WTC11 (cell line): Measurements from ENCODE around the gene DCLK2. TPM values are rescaled to one million over a fixed set of nuclear protein-coding genes. Genes with fewer than 3 reads are reported as not detected.

Experiments
- ATAC-seq: fragments of 200-7000 bp; cut with Tn5 transposase; 2 replicates; pipeline ENCODE4 v1.10.0; 2021; ENCODE audit warnings: mild to moderate bottlenecking, moderate library complexity
- CTCF ChIA-PET: fragments of 300-600 bp; sonication (Branson Sonifier 250); formaldehyde crosslinking; loops from one replicate; lab custom pipeline; 2021; ENCODE audit warnings: antibody characterized with exemption; lab: Charles Lee
- POLR2A ChIA-PET: fragments of 350-600 bp; sonication (Branson Sonifier 250); formaldehyde crosslinking; loops from one replicate; lab custom pipeline; 2021; ENCODE audit warnings: antibody characterized with exemption; lab: Charles Lee
- DNase-seq: peaks from one replicate; pipeline ENCODE4 v3.0.0; 2021; ENCODE audit warnings: low spot score
- H3K27ac Mint-ChIP-seq: 2 replicates; pipeline ENCODE4 v1.8.0; 2021; ENCODE audit warnings: mixed read lengths
- H3K27me3 Mint-ChIP-seq: 2 replicates; pipeline ENCODE4 v1.8.0; 2021; ENCODE audit warnings: low read depth, mild to moderate bottlenecking, moderate library complexity, mixed read lengths
- H3K36me3 Mint-ChIP-seq: 2 replicates; pipeline ENCODE4 v1.8.0; 2021; ENCODE audit warnings: mixed read lengths
- H3K4me1 Mint-ChIP-seq: 2 replicates; pipeline ENCODE4 v1.8.0; 2022; ENCODE audit warnings: mixed read lengths
- H3K4me3 Mint-ChIP-seq: 2 replicates; pipeline ENCODE4 v1.8.0; 2021; ENCODE audit warnings: mild to moderate bottlenecking, moderate library complexity, mixed read lengths
- H3K9me3 Mint-ChIP-seq: 2 replicates; pipeline ENCODE4 v1.8.0; 2021; ENCODE audit warnings: mixed read lengths
- E2F1 ChIP-seq: sonication (generic); formaldehyde crosslinking; IDR thresholded peaks from 2 replicates; pipeline ENCODE4 v1.8.0; 2022; ENCODE audit warnings: mild to moderate bottlenecking, missing genetic modification reagents
- FOXP1 ChIP-seq: sonication (generic); formaldehyde crosslinking; IDR thresholded peaks from 2 replicates; pipeline ENCODE4 v1.8.0; 2022; ENCODE audit warnings: missing genetic modification reagents, mild to moderate bottlenecking, moderate library complexity, borderline replicate concordance
- GTF2I ChIP-seq: fragments of 250-450 bp; sonication (Bioruptor Pico); conservative IDR thresholded peaks from 2 replicates; pipeline ENCODE4 v1.4.0; 2021; ENCODE audit warnings: mild to moderate bottlenecking
- IRF2 ChIP-seq: sonication (generic); formaldehyde crosslinking; IDR thresholded peaks from 2 replicates; pipeline ENCODE4 v1.8.0; 2022; ENCODE audit warnings: low read depth, missing genetic modification reagents, borderline replicate concordance
- KAT7 ChIP-seq: sonication (generic); formaldehyde crosslinking; IDR thresholded peaks from 2 replicates; pipeline ENCODE4 v1.8.1; 2023; ENCODE audit warnings: missing genetic modification reagents, mild to moderate bottlenecking, borderline replicate concordance
- MAX ChIP-seq: sonication (generic); formaldehyde crosslinking; IDR thresholded peaks from 2 replicates; pipeline ENCODE4 v1.8.0; 2022; ENCODE audit warnings: mild to moderate bottlenecking, missing genetic modification reagents
- MLX ChIP-seq: sonication (generic); formaldehyde crosslinking; IDR thresholded peaks from 2 replicates; pipeline ENCODE4 v1.8.1; 2023; ENCODE audit warnings: mild to moderate bottlenecking, missing genetic modification reagents, moderate library complexity
- NFATC4 ChIP-seq: fragments of 250-450 bp; sonication (Bioruptor Pico); IDR thresholded peaks from 2 replicates; pipeline ENCODE4 v1.9.0; 2021; ENCODE audit warnings: mild to moderate bottlenecking
- NR1H2 ChIP-seq: sonication (generic); formaldehyde crosslinking; IDR thresholded peaks from 2 replicates; pipeline ENCODE4 v1.9.0; 2021; ENCODE audit warnings: mild to moderate bottlenecking, moderate library complexity, missing genetic modification reagents
- PREB ChIP-seq: sonication (generic); formaldehyde crosslinking; IDR thresholded peaks from 2 replicates; pipeline ENCODE4 v1.8.1; 2022; ENCODE audit warnings: mild to moderate bottlenecking, missing genetic modification reagents, moderate library complexity, borderline replicate concordance
- SMAD4 ChIP-seq: sonication (generic); formaldehyde crosslinking; IDR thresholded peaks from 2 replicates; pipeline ENCODE4 v1.8.0; 2022; ENCODE audit warnings: mild to moderate bottlenecking, missing genetic modification reagents
- TCF7 ChIP-seq: sonication (generic); formaldehyde crosslinking; IDR thresholded peaks from 2 replicates; pipeline ENCODE4 v1.8.0; 2022; ENCODE audit warnings: mild to moderate bottlenecking, low read depth, missing genetic modification reagents, moderate library complexity
- USF1 ChIP-seq: sonication (generic); formaldehyde crosslinking; IDR thresholded peaks from 2 replicates; pipeline ENCODE4 v1.8.0; 2022; ENCODE audit warnings: mild to moderate bottlenecking, missing genetic modification reagents
- USF2 ChIP-seq: sonication (generic); formaldehyde crosslinking; IDR thresholded peaks from 2 replicates; pipeline ENCODE4 v1.8.1; 2023; ENCODE audit warnings: mild to moderate bottlenecking, missing genetic modification reagents, moderate library complexity
- ZBTB43 ChIP-seq: sonication (generic); formaldehyde crosslinking; IDR thresholded peaks from 2 replicates; pipeline ENCODE4 v1.8.1; 2023; ENCODE audit warnings: mild to moderate bottlenecking, missing genetic modification reagents
- ZMAT4 ChIP-seq: fragments of 250-450 bp; sonication (Bioruptor Pico); IDR thresholded peaks from 2 replicates; pipeline ENCODE4 v1.9.0; 2021; ENCODE audit warnings: mild to moderate bottlenecking
- total RNA-seq: library from RNA; stranded (reverse); gene quantifications from 3 replicates; pipeline ENCODE4 v1.2.3, GENCODE V29; 2021

DCLK2 gene
- total RNA-seq, 1 experiment from 2014 or later, result 0.17 TPM

GRCh38 chr4:150044517-150044916 lies 33.7 kb upstream of the DCLK2 start:
- no peak for DNase-seq
- TF ChIP-seq USF1 (CRISPR knock-in tag) (no peak), KAT7 (CRISPR knock-in tag) (no peak), SMAD4 (CRISPR knock-in tag) (no peak), NR1H2 (CRISPR knock-in tag) (no peak)
- peaks cover 30% of the 10 kb centered on the region for H3K4me1 Mint-ChIP-seq
- no peak overlapping the region for H3K27ac Mint-ChIP-seq
- no peaks in the 10 kb centered on the region for H3K27me3 Mint-ChIP-seq
- H3K4me3 Mint-ChIP-seq, result no peak overlapping the region
- H3K9me3 Mint-ChIP-seq, result no peaks in the 10 kb centered on the region
- POLR2A ChIA-PET, result no interaction called here
- no peaks in the 10 kb centered on the region for H3K36me3 Mint-ChIP-seq
- no peak for ATAC-seq
- CTCF ChIA-PET, result no interaction called here

- ChIA-PET POLR2A (no interaction called here), CTCF (no interaction called here)
- H3K27ac Mint-ChIP-seq, result no peak overlapping the region
- H3K36me3 Mint-ChIP-seq, result no peaks in the 10 kb centered on the region
- peaks cover 23% of the 10 kb centered on the region for H3K4me1 Mint-ChIP-seq
- no peaks in the 10 kb centered on the region for H3K9me3 Mint-ChIP-seq
- ATAC-seq (no peak), DNase-seq (no peak)
- no peak overlapping the region for H3K4me3 Mint-ChIP-seq
- TF ChIP-seq E2F1, result no peak
- TF ChIP-seq MAX, result no peak
- no peak for TF ChIP-seq MLX
- no peak for TF ChIP-seq NFATC4 (CRISPR knock-in tag)
- TF ChIP-seq FOXP1 (CRISPR knock-in tag), result no peak
- no peak for TF ChIP-seq ZMAT4 (CRISPR knock-in tag)
- TF ChIP-seq TCF7 (CRISPR knock-in tag), result no peak
- no peak for TF ChIP-seq USF2 (CRISPR knock-in tag)
- TF ChIP-seq ZBTB43 (CRISPR knock-in tag), result no peak
- no peak for TF ChIP-seq PREB
- TF ChIP-seq, all 79 proteins: peak for 0
- no peaks in the 10 kb centered on the region for H3K27me3 Mint-ChIP-seq
These were observed 32.8 kb upstream of the DCLK2 start for GRCh38 chr4:150045410-150045809.

- H3K36me3 Mint-ChIP-seq, result no peaks in the 10 kb centered on the region
- no peak for TF ChIP-seq PREB
- no peak for TF ChIP-seq GTF2I
- TF ChIP-seq IRF2 (CRISPR knock-in tag), result no peak
- TF ChIP-seq ZMAT4 (CRISPR knock-in tag), result no peak
- no peaks in the 10 kb centered on the region for H3K27me3 Mint-ChIP-seq
- POLR2A ChIA-PET, result interaction anchor here (0.6 kb wide), 1 partner anchor 13 kb away, joined by 4 read pairs; no protein-coding TSS in a partner anchor
- CTCF ChIA-PET, result interaction anchor here (0.6 to 1.0 kb wide), 2 partner anchors 196 to 914 kb away, joined by 3 to 4 read pairs; no protein-coding TSS in a partner anchor
- H3K4me3 Mint-ChIP-seq, result no peak overlapping the region
- ATAC-seq, result no peak
- peaks cover 16% of the 10 kb centered on the region for H3K4me1 Mint-ChIP-seq
- no peak for DNase-seq
- no peak overlapping the region for H3K27ac Mint-ChIP-seq
- no peaks in the 10 kb centered on the region for H3K9me3 Mint-ChIP-seq
These were observed 31.5 kb upstream of the DCLK2 start for GRCh38 chr4:150046728-150047217.
